ENCODE measurements around the gene TMEM100.

- TF ChIP-seq POLR2A (IDR thresholded peaks at IDR 0.05; ENCODE audit: low read length) (no peak), GATA1 (IDR thresholded peaks at IDR 0.05; ENCODE audit: low read depth, low read length) (no peak)
Observed at GRCh38 chr17:55673743-55674506, 48.7 kb downstream of the TMEM100 start.

Measured in erythroblast (primary cell).